Activated naive CD4-positive, alpha-beta T cell treated with anti-CD3 and anti-CD28 coated beads, Interleukin-2, amount 10 ng/mL, durations not matched to agents 7 days and 5 days (primary cell): Measurements from ENCODE around the gene STEAP1.

Experiments used
- CTCF ChIA-PET: fragments of 350-600 bp; sonication (Branson Sonifier 250); formaldehyde crosslinking; loops from one replicate; lab custom pipeline; 2021; ENCODE audit warnings: antibody characterized with exemption; lab: Charles Lee
- DNase-seq: peaks from one replicate; pipeline ENCODE4 v3.0.0-alpha.2; 2020
- H3K27ac Mint-ChIP-seq: one replicate; pipeline ENCODE4 v1.8.0; 2021; ENCODE audit warnings: mild to moderate bottlenecking, moderate library complexity, mixed read lengths
- H3K27me3 Mint-ChIP-seq: one replicate; pipeline ENCODE4 v1.8.0; 2021; ENCODE audit warnings: mild to moderate bottlenecking, mixed read lengths
- H3K36me3 Mint-ChIP-seq: one replicate; pipeline ENCODE4 v1.8.0; 2021; ENCODE audit warnings: mixed read lengths
- H3K4me1 Mint-ChIP-seq: one replicate; pipeline ENCODE4 v1.8.0; 2021; ENCODE audit warnings: mixed read lengths
- H3K4me3 Mint-ChIP-seq: one replicate; pipeline ENCODE4 v1.8.0; 2021; ENCODE audit warnings: mild to moderate bottlenecking, moderate library complexity, mixed read lengths
- H3K9me3 Mint-ChIP-seq: one replicate; pipeline ENCODE4 v1.8.0; 2021; ENCODE audit warnings: mixed read lengths

STEAP1 gene

DNA sequence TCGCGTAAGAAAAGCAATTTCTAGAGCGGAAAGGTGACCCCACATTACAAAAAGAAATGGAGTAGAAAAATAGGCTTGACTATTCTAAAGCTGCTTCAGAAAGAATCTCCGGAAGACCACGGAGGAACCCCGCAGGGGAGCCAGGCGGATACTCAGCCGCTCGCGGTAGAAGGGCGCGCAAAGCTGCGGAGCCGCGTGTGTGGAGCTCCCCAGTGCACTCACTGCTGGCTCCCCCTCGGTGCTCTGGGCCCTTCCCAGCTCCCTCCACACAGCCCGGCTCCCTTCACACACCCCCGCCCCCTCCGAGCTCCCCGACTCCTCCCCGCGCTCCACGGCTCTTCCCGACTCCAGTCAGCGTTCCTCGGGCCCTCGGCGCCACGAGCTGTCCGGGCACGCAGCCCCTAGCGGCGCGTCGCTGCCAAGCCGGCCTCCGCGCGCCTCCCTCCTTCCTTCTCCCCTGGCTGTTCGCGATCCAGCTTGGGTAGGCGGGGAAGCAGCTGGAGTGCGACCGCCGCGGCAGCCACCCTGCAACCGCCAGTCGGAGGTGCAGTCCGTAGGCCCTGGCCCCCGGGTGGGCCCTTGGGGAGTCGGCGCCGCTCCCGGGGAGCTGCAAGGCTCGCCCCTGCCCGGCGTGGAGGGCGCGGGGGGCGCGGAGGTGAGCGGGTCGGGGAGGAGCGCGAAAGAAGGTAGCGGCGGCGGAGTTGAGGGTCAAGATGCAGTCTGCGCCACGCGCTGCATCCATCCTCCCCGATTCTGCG lies 57.3 kb downstream of the STEAP1 start, which contains the start of gene STEAP2:
TSS of gene STEAP2 (plus strand) at position 350 of the 758 bp plus-strand sequence. CDS start 13,343 bp downstream, outside the sequence.
- Mint-ChIP-seq H3K36me3 (no peaks in the 10 kb centered on the region), H3K4me3 (no peak within 1 kb of the TSS), H3K4me1 (peaks cover 8% of the 10 kb centered on the region), H3K27me3 (peaks cover 10% of the 10 kb centered on the region), H3K9me3 (no peaks in the 10 kb centered on the region), H3K27ac (no peak within 1 kb of the TSS)
- CTCF ChIA-PET = interaction anchor here (0.7 to 1.5 kb wide), 7 partner anchors 12 to 221 kb away, joined by 3 to 7 read pairs (median 3); partner anchors contain the start of gene STEAP1
- peak; percentile 36 for DNase-seq

GRCh38 chr7:90212149-90212495 lies 57.9 kb downstream of the STEAP1 start:
- H3K27ac Mint-ChIP-seq = no peak overlapping the region
- H3K36me3 Mint-ChIP-seq = no peaks in the 10 kb centered on the region
- CTCF ChIA-PET = interaction anchor here (0.9 to 1.5 kb wide), 4 partner anchors 12 to 58 kb away, joined by 3 to 7 read pairs (median 4); partner anchors contain the start of gene STEAP1
- peaks cover 7% of the 10 kb centered on the region for H3K27me3 Mint-ChIP-seq
- peaks cover 8% of the 10 kb centered on the region for H3K4me1 Mint-ChIP-seq
- H3K9me3 Mint-ChIP-seq = no peaks in the 10 kb centered on the region
- no peak overlapping the region for H3K4me3 Mint-ChIP-seq
- no peak for DNase-seq

- Mint-ChIP-seq H3K27ac (no peak overlapping the region), H3K9me3 (no peaks in the 10 kb centered on the region), H3K4me3 (no peak overlapping the region), H3K36me3 (no peaks in the 10 kb centered on the region), H3K27me3 (no peaks in the 10 kb centered on the region), H3K4me1 (peaks cover 8% of the 10 kb centered on the region)
- CTCF ChIA-PET = no interaction called here
- no peak for DNase-seq
These were observed 59.3 kb downstream of the STEAP1 start for GRCh38 chr7:90213521-90213920.
